SIG-M5 (cell line): ENCODE results near the gene LPO.

Experiments used
- DNase-seq: peaks from one replicate; lab custom pipeline; 2025; lab: John Stamatoyannopoulos, UW

The LPO gene

DNA sequence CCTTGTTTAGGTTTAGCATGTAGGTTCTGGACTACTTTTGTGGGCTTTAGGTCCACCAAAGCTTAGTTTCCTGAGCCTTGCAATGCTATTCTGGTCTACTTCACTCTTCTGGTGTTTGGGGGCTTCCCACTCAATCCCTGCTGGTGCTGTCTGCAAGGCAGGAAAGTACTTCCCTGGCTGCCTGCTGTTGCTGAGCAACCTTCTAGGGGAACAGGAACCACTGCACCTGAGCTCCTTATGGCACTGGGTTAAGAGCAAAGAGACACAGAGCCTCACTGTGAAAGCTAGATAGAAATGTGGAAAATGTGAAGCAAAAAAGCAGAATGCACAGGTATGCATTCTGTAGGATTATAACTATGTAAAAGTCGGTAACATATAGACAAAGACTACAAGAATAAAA lies 25.4 kb downstream of the LPO start:
- no peak for DNase-seq

DNA sequence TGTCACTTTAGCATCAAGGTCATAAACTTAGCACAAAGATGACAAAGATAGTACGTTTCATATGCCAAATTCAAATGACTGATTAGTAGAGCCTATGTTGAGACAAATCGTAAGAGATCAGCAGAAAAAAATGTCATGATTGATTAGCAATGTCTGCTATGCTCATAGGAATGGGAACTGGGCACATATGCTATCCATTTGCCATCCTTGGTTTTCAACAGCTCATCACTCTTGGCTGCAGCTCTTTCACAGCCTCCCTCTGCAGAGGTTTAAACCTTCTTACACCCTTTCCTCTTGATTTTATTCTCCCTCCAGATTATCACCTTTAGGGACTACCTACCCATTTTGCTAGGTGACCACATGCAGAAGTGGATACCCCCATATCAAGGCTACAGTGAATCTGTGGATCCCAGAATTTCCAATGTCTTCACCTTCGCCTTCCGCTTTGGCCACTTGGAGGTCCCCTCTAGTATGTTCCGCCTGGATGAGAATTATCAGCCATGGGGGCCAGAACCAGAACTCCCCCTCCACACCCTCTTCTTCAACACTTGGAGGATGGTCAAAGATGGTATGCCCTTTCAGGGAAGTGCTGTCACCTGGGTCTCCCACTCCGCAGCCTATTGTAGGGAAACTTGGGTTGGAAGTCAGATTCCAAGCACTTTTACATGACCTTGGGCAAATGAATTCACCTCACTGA lies 26.2 kb downstream of the LPO start:
- no peak for DNase-seq

DNA sequence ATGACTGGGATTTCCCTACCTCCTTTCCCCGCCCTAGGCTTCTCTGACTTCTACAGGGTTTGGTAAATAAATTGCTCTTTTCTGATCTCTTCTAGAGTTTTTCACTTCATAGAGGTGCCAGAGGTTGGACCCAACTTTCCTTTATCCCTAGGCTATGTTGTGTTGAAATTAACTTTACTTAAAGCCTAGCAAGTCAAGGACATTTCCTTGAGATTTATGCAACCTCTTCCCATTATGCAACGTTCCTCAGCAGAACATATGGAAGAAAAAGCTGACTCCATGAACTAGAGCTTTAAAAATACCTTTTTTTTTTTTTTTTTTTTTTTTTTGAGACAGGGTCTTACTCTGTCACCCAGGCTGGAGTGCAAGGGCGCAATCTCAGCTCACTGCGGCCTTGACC lies 26.9 kb downstream of the LPO start:
- no peak for DNase-seq

DNA sequence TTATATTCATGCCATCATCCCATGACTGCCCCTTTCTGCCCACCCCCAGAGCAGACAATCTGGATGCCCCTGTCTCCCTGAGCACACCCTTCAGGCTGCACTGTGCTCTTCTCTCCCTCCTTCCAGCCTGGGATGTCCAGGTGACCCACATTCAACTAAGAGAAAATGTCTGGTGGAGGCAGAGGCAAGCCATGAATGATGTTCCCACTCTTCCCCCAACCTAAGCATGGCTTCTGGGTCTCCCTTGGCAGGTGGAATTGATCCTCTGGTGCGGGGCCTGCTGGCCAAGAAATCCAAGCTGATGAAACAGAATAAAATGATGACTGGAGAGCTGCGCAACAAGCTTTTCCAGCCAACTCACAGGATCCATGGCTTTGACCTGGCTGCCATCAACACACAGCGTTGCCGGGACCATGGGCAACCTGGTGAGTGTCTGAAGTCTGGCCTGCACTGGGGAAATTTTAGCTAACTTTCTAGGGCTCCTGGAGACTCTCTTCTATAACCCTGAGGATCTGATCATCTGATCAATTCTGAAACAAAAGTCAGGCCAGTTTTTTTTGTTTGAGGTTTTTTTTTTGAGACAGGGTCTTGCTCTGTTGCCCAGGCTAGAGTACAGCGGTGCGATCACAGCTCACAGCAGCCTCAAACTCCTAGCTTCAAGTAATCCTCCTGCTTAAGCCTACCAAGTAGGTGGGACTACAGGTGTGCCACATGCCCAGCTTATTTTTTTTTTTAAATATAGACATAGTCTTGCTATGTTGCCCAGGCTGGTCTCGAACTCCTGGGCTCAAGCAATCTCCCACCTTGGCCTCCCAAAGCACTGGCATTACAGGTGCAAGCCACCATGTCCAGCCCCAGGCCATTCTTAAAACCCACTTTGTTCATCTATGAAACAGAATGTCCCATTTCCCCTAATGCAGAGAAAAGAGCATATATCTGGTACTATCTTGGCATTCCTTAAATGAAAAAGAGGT lies 27.8 kb downstream of the LPO start:
- DNase-seq = no peak

DNA sequence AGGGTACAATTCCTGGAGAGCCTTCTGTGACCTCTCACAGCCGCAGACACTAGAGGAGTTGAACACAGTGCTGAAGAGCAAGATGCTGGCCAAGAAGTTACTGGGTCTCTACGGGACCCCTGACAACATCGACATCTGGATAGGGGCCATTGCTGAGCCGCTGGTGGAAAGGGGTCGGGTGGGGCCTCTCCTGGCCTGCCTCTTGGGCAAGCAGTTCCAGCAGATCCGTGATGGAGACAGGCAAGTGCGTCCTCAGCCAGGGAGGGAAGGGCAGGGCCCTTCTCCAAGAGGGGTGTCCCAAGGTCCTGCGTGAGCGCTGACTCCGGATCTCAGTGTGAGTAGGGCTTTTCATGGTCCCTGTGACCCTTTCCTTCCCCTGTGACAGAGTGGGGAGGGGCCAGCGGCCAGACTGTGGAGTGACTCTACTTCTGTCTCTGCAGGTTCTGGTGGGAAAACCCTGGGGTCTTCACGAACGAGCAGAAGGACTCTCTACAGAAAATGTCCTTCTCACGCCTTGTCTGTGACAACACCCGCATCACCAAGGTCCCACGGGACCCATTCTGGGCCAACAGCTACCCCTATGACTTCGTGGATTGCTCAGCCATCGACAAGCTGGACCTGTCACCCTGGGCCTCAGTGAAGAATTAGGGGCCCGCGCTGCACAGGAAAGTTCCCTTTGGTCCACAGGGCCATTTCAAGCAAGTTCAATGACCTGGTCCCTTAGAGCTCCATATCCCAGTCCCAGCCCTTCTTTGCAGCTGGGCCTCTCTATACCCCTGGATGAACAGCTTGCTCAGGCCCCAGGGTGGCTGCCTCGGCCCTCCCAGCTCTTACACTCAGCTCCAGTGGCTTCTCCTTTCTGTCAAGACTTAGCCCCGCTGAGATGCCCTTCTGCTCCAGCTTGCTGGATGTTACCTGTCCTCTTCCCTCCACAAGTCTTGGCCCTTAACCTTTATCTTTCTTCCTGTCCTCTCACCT lies 29.3 kb downstream of the LPO start:
- no peak for DNase-seq

DNA sequence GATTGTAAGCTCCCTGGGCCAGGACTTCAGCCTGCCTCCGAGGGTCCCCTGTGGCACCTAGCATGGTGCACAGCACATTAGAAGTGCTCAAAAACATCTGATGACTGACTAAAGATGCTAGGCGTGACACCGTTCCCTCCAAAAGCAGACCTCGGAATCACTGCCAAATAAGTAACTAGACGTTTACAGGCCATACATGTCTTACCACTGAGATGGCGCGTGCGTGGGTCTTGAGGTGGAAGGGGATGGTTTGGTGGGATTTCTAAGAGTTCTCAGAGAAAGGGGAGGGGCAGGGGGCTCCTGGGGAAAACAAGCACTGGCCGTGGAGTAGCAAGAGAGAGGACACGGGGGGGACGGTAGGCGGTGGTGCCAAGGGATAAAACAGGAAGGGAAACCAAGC lies 29.9 kb downstream of the LPO start:
- DNase-seq = no peak

DNA sequence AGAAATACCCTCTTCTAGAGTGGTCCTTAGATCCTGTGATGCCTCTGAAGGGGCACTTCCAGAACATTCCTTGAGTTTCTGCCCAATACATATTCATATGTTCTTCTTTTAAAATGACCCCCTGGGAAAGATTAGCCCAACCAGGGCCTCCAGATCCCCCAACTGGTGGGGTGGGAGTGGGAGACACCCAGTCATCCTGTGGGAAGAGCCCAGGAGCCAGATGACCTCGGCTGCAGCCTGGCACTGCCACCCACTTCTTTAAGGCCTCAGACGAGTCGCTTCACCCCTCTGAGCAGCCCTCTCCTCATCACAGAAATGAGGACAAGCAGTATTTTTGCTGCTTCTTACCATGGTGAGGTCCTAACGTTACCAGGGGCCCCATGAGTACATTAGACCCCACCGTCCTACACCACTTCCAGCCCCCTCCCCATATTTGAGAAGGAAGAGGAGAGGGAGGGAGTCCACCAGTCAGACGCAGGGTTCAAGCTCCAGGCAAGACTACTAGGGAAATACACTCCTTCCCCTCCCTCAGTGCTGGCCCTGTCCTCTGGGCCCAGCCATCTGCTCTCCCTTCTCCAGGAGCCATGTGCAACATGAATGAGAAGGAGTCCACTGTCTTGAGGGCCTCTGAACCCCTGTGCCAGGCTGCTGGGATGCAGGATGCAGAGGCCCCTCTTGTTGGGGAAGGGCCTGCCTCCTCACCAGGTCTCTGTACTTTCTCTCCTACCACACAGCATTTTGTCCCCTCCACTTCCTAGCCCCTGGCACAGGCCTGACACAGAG lies 30.6 kb downstream of the LPO start:
- no peak for DNase-seq

DNA sequence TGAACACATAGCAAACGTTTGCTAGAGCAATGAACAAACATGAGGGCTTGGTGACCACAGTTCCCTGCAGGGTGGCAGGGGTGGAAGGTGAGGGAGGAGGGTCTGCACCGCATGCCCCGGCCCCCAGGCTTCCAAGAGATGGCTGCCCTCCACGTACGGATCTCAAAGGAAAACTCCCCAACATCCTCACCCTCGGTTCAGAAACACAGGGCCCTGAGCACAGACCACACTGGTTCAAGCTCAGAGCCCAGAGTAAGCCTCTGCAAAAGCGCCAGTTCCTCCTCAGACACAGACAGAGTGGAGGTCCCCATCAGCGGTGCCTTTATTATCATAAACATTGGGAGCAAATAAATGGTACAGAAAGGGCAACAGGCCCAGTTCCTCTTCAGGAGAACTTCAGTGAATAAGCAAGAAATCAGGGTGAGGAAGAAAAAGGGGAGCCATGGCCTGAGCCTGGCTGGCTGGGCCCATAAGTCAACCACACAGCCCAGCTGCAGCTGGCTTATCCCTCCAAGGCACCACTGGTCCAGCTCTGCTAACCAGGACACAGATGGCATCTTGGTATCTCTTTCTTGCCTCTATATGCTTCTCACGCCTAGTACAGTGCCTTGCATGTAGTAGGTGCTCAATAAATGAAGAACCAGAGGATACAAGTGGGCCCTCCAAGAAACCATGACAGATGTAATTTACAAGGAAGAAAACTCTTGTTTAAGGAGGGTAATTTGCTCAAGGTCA lies 31.3 kb downstream of the LPO start:
- no peak for DNase-seq

DNA sequence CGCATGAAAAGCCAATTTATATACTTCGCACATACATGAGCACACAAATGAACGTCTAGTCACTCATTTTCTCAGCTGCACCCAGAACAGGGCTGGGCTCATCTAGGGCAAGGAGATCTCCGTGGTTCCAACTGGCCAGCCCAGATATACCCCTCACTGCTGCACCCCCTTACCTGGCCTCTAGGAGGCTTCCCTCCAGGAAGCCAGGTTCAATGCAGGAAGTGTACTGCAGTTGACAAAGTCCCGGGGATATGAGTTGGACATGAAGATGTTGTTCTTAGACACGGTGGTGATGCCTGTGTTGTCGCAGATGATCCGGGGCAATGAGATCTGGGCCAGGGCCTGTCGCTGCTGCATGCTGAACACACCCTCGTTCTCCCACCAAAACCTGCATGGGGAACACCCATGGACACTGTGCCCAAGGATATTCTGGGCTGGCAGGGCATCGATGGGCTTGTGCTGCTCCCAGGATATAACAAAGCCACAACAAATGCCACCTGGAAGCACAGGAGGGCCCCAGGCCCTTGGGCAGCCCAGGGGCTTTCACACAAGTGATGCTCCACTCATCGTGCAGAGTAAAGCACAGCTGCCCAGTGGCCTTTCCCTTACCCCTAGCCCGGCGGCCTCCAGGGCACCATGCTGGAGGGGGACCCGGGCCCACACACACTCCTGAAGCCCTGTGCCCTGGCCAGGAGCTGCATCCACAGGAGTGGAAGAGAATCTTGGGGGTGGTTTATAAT lies 32.3 kb downstream of the LPO start:
- DNase-seq = no peak

DNA sequence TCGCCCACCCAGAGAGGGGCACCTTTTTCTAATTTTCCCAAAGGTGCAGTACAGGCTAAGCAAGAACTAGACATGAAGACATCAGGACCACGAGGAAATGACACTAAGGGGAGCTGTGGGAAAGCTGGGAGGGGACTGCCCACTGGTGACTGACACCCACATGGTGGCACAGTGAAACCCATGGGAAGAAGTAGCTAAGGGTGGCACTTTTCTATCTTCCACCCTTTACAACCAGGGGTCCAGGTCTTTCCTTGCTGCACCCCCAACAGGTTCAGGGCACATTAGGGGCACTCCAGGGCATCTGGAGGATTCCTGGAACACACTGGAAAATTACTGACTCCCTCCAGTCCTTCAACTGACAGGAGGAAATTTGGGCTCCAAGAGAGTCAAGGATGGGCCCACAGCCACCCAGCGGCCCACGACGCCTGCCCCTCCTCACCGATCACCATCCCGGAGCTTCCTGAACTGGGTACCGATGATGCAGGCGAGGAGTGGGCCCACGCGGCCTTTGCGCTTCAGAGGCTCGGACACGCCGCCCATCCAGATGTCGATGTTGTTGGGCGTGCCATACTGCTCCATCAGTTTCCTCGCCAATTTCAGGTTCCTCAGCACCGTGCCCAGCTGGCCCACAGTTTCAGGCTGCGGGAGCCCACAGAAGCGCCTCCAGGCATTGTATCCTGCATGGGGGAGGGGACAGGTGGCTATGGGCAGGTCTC lies 33.0 kb downstream of the LPO start:
- DNase-seq = no peak

DNA sequence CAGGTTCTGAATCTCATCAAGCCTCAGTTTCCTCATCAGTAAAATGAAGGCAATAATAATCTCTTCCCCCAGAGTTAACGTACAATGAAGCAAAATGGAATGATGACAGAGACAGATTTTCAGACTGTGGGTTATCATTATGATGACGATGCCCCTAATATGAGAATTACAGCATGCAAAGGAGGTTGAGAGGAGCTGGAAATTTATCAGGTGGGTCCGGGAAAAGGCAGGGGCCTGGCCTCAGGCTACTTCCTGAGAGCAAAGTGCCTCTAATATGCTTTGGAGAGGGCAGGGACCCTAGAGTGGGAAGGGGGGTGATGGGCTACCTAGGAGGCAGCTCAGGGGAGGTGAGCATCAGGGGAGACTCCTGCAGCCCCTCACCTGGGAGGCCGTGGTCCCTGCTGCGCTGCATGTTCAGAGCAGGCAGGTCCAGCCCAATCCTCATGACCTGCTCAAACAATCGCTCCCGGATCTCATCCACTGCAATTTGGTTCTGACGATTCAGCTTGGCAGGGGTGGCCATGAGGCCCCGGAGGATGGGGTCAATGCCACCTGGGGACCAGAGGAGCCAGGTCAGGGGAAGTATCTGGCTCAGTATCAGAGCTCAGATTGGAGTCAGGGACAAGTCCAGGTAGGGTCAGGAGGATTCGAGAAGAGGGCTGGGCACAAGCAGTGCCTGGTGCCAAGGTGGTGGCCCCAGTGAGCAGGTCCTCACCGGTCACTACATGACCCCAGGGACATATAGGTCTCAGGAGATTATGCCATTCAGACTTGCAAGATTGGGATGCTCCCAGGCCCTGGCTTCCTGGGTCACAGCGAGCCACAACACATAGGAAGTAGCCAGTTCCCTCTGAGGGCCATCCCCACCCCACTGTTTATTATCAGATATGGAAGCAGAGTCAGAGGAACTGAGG lies 34.2 kb downstream of the LPO start:
- no peak for DNase-seq

DNA sequence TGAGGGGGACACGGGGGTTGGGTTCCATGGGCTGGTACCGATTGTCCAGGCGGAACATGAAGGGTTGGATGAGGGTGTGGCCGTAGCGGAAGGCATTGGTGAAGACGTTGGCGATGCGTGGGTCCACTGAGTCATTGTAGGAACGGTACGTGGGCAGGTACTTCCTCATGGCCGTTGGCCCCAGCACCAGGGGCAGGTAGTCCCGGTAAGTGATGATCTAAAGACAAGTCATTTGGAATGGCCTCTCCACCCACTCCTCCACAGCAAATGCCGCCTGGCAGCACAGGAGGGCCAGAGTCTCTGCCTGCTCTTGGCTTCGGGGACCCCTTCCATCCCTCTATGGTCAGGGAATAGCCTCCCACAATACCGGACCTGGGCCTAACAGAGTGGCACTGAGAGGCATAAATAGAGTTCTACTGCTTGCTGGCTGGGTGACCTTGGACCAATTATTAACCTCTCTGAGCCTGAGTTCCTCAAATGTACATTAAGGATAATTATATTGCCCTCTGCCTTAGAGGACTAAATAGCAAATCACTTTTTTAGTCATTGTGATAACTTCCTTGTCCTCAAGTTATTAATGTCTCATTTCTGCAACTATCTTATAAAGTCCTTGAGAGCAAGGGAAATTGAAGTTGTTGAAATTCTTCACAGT lies 35.2 kb downstream of the LPO start:
- no peak for DNase-seq

DNA sequence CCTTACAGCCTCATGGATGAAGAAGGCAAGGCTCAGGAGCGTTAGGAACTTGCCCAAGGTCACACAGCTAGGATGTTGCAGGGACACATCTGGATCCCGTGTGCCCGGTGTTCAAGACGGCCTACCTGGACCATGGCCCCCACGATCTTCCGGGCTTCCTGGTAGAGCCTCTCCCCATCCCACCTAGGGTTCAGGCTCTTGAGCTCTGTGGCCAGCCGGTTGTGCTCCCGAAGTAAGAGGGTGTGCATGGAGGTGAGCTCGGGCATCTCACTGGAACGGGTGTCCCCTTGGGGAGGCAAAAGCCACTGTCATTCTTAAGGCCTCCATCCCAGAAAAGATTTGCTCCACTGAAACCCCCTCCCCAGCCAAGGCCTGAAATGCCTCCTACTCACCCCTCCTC lies 37.0 kb downstream of the LPO start:
- no peak for DNase-seq

DNA sequence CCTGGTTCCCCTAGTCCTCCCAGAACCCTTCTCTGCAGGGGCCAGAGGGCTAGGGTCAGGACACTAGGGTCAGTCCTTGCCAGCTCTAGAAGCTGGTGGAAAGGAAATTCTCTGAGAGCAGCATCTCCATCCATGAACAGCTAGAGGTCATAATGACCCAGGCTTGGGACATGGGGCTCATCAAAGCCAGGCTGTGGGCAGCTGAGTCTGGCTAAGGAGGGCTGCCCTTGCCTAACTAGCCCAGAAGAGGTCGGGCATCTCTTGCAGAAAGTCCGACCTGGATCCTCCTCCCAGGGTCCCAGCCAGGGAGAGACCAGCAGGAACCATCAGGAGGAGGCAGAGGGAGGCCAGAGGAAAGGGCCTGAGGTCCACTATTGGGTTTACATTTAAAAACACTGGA lies 38.0 kb downstream of the LPO start:
- no peak for DNase-seq

DNA sequence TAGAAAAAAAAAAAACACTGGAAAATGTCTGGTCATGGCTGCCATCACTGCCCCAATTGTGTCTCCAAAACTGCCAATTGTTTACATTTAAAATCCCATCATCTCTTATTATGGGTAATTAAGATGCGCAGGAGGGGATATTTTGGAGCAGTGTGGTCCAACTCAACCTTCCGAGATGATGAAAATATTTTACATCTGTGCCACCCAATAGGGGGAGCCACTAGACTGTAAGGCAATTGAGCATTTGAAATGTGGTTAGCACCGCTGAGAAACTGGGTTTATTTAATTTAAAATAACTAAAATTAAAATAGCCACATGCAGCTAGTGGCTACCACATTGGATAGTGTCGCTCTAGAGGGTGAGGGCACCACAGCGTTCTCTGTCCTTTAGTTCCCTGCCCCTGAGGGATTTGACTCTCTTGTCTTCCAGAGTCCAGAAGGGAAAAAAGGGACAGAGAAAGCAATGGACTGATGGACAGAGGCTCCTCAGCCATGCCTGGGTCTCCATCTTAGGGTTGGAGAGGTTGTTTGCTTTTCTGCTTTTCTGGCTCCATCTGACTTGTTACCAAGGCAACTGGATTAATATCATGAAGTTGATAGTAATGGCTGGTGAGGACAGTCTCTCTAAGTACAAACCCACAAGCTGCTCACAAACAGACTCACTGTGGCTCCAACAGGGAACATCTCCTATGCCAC lies 38.9 kb downstream of the LPO start:
- no peak for DNase-seq

DNA sequence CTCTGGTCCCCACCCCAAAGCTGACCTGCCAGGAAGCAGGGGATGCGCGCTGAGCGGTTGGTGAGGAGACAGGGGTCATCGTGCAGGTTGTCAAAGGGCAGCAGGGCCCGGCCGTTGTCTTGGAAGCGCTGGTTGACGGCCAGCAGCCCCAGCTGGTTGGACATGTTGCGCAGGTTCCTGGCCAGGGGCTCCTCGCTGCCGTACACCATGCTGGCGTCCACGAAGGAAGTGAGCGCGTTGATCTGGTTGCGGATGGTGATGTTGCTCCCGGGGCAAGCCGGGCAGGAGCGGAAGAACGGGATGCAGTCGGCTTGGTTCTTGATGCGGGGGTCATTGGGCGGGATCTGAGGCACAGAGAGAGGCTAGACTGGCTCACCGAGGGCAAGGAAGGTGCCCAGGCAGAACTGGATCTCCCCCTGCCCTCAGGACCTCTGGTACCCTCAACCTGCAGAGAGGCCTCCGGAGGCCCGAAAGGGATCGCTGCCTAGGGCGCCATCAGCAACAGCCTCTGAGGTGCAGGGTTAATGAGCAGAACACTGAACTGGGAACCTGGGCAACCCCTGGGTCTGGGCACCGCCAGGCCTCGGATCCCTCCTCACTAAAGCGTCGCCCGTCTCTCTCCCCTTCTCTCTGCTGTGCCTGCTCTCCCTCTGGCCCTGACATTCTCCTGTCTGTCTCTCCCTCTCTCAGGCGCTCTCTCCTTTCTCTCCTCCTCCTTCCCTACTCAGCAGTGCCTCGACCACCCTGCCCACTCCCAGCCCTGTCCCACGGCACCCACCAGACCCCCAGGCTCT lies 39.6 kb downstream of the LPO start:
- DNase-seq = no peak
